Activated CD8-positive, alpha-beta T cell treated with anti-CD3 and anti-CD28 coated beads, Interleukin-2, amount 10 ng/mL, durations not matched to agents 7 days and 5 days (primary cell): ENCODE data around the gene IFI27. TPM values are rescaled to one million over a fixed set of nuclear protein-coding genes. Genes with fewer than 3 reads are reported as not detected.

Experiments
- ATAC-seq: fragments of 150-1000 bp; cut with Tn5 transposase; one replicate; pipeline ENCODE4 v1.10.0; 2021; ENCODE audit warnings: moderate library complexity
- CTCF ChIA-PET: fragments of 350-600 bp; sonication (Branson Sonifier 250); formaldehyde crosslinking; loops from one replicate; lab custom pipeline; 2021; ENCODE audit warnings: antibody characterized with exemption; lab: Charles Lee
- POLR2A ChIA-PET: fragments of 350-600 bp; sonication (Branson Sonifier 250); formaldehyde crosslinking; loops from one replicate; lab custom pipeline; 2021; ENCODE audit warnings: antibody characterized with exemption; lab: Charles Lee
- DNase-seq: peaks from one replicate; pipeline ENCODE4 v3.0.0-alpha.2; 2020
- H3K27ac Mint-ChIP-seq: one replicate; pipeline ENCODE4 v1.8.0; 2021; ENCODE audit warnings: mild to moderate bottlenecking, mixed read lengths
- H3K27me3 Mint-ChIP-seq: one replicate; pipeline ENCODE4 v1.8.0; 2021; ENCODE audit warnings: low read depth, mixed read lengths
- H3K36me3 Mint-ChIP-seq: one replicate; pipeline ENCODE4 v1.8.0; 2021; ENCODE audit warnings: low read depth, mixed read lengths
- H3K4me1 Mint-ChIP-seq: one replicate; pipeline ENCODE4 v1.8.0; 2021; ENCODE audit warnings: low read depth, mixed read lengths
- H3K4me3 Mint-ChIP-seq: one replicate; pipeline ENCODE4 v1.8.0; 2021; ENCODE audit warnings: mild to moderate bottlenecking, mixed read lengths
- H3K9me3 Mint-ChIP-seq: one replicate; pipeline ENCODE4 v1.8.0; 2022; ENCODE audit warnings: mixed read lengths; ENCODE audit not compliant: insufficient read depth
- total RNA-seq, 2 experiments: library from RNA; stranded (reverse); gene quantifications; one replicate each; pipeline ENCODE4 v1.2.3, GENCODE V29; 2021

Gene IFI27
- total RNA-seq, 2 experiments from 2014 or later = 116 to 129 TPM

DNA sequence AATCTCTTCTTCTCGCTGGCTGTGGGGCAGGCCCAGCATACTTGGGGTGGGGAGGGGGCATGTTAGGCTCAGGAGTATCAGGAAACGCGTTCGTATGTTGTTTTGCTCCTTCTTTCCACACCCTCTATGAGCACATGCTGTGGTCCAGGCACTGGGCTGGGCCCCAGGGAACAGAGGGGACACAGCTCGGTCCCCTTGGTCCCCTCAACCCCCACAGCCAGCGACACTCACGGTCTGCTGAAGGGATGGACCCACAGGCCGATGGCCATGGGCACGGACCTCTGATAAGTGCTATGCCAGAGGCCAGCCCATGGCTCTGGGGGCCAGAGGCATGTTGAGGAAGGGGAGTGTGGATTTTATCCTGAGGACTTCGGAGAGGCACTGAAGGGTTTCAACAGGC lies 6.2 kb downstream of the IFI27 start:
- POLR2A ChIA-PET = no interaction called here
- no peak overlapping the region for H3K27ac Mint-ChIP-seq
- peaks cover 11% of the 10 kb centered on the region for H3K36me3 Mint-ChIP-seq
- no peak for DNase-seq
- ATAC-seq = no peak
- no peak overlapping the region for H3K4me3 Mint-ChIP-seq
- CTCF ChIA-PET = interaction anchor here (2.0 kb wide), 1 partner anchor 20 kb away, joined by 6 read pairs; no protein-coding TSS in a partner anchor
- peaks cover 10% of the 10 kb centered on the region for H3K27me3 Mint-ChIP-seq
- H3K4me1 Mint-ChIP-seq = peaks cover 38% of the 10 kb centered on the region
- peaks cover 11% of the 10 kb centered on the region for H3K9me3 Mint-ChIP-seq

DNA sequence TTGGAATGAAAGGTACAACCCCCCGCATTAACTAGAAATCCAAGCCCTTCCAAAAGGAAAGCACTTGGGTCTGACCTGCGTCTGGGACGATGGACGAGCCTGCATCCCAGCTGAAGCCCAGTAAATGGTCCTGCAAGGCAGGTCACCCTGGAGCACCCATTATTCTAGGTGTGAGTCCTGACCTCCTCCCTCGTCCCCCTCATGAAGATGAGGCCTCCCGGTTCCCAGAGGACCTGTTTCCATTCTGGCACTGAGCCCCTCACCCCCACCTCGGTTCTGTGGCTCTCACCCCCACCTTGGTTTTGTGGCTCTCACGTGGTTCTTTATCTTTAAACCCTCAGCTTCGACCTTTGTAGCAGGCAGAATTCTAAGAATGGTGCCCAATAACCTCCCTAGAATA lies 7.3 kb downstream of the IFI27 start:
- H3K36me3 Mint-ChIP-seq = peaks cover 5% of the 10 kb centered on the region
- H3K4me1 Mint-ChIP-seq = peaks cover 26% of the 10 kb centered on the region
- H3K27ac Mint-ChIP-seq = no peak overlapping the region
- peaks cover 10% of the 10 kb centered on the region for H3K27me3 Mint-ChIP-seq
- CTCF ChIA-PET = interaction anchor here (0.8 to 2.0 kb wide), 2 partner anchors 18 to 23 kb away, joined by 3 to 6 read pairs; no protein-coding TSS in a partner anchor
- no peak overlapping the region for H3K4me3 Mint-ChIP-seq
- ATAC-seq (no peak), DNase-seq (no peak)
- peaks cover 16% of the 10 kb centered on the region for H3K9me3 Mint-ChIP-seq
- POLR2A ChIA-PET = no interaction called here

DNA sequence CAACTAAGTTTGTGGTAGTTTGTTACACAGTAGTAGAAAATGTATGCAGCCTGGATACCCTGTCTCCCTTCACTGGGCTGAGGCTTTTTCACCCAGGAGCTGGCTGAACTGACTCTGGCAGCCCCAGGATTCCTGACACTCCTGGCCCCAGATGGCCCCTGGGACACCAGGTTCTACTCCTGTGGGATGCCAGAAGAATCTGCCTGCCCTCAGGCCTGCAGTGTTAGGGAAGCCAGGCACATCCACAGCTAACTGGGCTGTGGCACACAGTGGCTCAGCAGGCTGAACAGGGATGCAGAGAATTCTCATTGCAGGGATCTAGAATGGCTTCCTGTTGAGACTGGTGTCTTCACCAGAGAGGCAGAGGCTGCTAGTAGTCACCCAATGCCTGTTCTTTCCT lies 8.5 kb downstream of the IFI27 start:
- Mint-ChIP-seq H3K27me3 (peaks cover 10% of the 10 kb centered on the region), H3K4me1 (peaks cover 22% of the 10 kb centered on the region), H3K36me3 (peaks cover 5% of the 10 kb centered on the region), H3K4me3 (no peak overlapping the region), H3K9me3 (peaks cover 16% of the 10 kb centered on the region), H3K27ac (no peak overlapping the region)
- no peak for DNase-seq
- CTCF ChIA-PET = interaction anchor here (1.4 kb wide), 1 partner anchor 18 kb away, joined by 3 read pairs; no protein-coding TSS in a partner anchor
- ATAC-seq = no peak
- POLR2A ChIA-PET = no interaction called here

DNA sequence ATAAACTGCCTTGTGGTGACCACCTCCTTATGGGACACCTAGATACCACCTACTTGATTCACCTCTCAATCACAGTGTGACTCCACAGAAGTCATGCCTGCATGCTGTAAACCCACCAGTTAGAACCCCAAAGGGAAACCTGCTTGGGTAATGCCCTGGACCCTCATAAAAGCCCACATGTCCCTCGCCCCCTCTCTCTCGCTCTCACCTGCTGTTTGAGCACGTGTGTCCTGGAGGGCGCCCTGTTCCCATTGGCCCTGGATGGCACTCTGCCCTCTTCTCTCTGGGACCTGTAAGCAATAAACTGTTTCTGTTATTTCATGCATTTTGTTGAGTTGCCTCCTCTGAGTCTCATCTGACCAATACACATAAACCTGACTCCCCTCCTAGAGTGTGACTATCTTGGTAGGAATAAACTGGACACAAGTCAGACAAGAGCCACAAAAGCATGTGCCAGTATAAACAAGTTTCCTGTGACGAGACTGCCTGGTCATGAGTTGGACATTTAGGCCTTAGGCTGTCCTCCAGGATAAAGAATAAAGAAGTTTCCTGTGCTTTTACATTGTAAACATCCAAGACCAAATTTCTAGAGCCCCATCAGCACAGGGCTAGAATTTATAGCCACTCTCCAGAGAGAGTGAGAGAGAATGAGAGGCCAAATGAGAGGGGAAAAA lies 10.3 kb downstream of the IFI27 start:
- H3K9me3 Mint-ChIP-seq = peaks cover 16% of the 10 kb centered on the region
- CTCF ChIA-PET = no interaction called here
- POLR2A ChIA-PET = no interaction called here

DNA sequence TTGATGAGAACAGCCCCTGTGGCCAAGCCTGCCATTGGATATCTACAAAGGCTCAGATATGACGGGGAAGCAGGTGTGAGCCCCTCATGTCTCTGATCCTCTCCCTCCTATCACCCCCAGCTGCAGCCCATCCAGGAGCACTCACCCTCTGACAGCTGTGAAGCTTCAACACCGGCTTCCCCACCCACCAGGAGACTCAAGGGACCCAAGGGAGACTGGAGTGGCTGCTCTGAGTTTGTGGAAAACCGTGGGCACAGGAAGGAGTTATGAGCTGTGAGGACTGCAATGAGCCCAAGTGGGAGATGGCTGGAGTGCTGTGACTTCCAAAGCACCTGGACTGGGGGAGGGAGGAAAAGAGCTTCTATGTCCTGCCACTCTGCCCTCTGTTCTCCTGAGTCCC lies 10.9 kb downstream of the IFI27 start:
- ChIA-PET POLR2A (no interaction called here), CTCF (interaction anchor here (1.4 kb wide), 1 partner anchor 9 kb away, joined by 3 read pairs; no protein-coding TSS in a partner anchor)
- Mint-ChIP-seq H3K9me3 (peaks cover 16% of the 10 kb centered on the region), H3K4me3 (no peak overlapping the region), H3K36me3 (peaks cover 5% of the 10 kb centered on the region), H3K4me1 (peaks cover 8% of the 10 kb centered on the region), H3K27ac (no peak overlapping the region), H3K27me3 (peaks cover 10% of the 10 kb centered on the region)
- ATAC-seq = no peak
- DNase-seq = no peak

More for the DNA sequence above, 10.3 kb downstream of the IFI27 start:
- Mint-ChIP-seq H3K27ac (no peak overlapping the region), H3K27me3 (peaks cover 10% of the 10 kb centered on the region), H3K4me1 (peaks cover 8% of the 10 kb centered on the region), H3K4me3 (no peak overlapping the region), H3K36me3 (peaks cover 5% of the 10 kb centered on the region)
- DNase-seq = no peak
- ATAC-seq = no peak

DNA sequence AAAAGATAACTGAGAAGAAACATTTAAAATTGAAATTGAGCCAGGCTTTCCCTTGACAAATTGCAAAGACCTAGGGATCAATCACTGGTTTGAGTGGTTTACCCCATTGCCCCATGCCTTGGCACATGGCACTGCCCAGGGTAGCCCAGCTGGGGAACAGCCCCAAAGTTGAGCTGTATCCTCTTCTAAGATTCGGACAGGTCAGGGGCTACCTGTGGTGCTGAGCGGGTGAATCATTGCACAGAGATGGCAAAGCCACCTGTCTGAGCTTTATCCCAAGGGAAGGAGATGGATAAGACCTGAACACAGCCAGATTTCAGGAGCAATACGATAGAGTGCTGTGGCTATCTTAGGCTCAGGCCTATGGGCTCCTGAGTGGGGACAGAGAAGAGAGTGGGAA lies 11.9 kb downstream of the IFI27 start:
- ChIA-PET POLR2A (no interaction called here), CTCF (interaction anchor here (1.4 kb wide), 1 partner anchor 8 kb away, joined by 3 read pairs; no protein-coding TSS in a partner anchor)
- ATAC-seq = no peak
- H3K9me3 Mint-ChIP-seq = peaks cover 16% of the 10 kb centered on the region
- peaks cover 8% of the 10 kb centered on the region for H3K4me1 Mint-ChIP-seq
- H3K27me3 Mint-ChIP-seq = peaks cover 10% of the 10 kb centered on the region
- no peak overlapping the region for H3K4me3 Mint-ChIP-seq
- no peak for DNase-seq
- H3K36me3 Mint-ChIP-seq = peaks cover 9% of the 10 kb centered on the region
- H3K27ac Mint-ChIP-seq = no peak overlapping the region

DNA sequence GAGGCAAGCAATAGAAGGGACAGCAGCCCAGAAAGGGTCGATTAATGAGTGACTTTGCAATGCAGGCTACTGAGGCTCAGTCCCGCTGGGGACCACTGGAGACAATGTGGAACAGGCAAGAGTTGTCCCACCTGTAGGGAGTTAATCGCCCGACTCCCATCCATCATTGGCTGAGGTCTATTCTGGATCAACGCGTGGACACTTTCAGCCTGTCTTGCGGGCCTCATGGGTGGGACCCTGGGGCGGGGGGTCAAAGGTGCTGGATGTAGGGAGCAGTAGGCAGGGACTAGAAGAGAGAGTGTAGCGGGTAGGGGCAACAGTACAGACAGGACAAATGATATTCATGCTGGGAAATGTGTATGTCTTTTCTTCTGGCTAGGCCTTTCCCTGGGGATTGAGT lies 12.8 kb downstream of the IFI27 start:
- H3K27me3 Mint-ChIP-seq = peaks cover 10% of the 10 kb centered on the region
- no peak overlapping the region for H3K27ac Mint-ChIP-seq
- ATAC-seq = no peak
- H3K36me3 Mint-ChIP-seq = peaks cover 9% of the 10 kb centered on the region
- peaks cover 16% of the 10 kb centered on the region for H3K9me3 Mint-ChIP-seq
- H3K4me3 Mint-ChIP-seq = no peak overlapping the region
- no peak for DNase-seq
- CTCF ChIA-PET = interaction anchor here (1.2 to 1.5 kb wide), 2 partner anchors 19 to 184 kb away, joined by 3 read pairs; no protein-coding TSS in a partner anchor
- POLR2A ChIA-PET = no interaction called here
- H3K4me1 Mint-ChIP-seq = peaks cover under 1% of the 10 kb centered on the region

DNA sequence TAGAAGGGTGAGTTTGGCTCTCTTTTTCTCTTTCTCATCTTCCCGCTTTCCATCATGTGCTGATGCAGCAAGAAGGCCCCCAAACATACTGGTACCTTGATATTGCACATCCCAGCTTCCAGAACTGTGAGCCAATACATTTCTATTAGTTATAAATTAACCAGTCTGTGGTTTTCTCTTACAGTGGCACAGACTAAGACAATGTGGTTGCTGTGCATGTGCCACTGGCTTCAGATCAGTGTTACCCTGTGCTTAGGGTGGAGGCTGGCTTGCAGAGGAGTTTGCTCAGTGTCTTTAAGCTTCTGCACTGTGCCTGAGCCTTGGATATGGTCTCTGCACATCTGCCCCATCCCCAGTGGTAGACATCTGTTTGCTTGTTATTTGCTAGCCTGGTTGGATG lies 13.3 kb downstream of the IFI27 start:
- Mint-ChIP-seq H3K4me1 (peaks cover 5% of the 10 kb centered on the region), H3K36me3 (peaks cover 10% of the 10 kb centered on the region), H3K27ac (no peak overlapping the region), H3K4me3 (no peak overlapping the region), H3K9me3 (peaks cover 16% of the 10 kb centered on the region), H3K27me3 (peaks cover 10% of the 10 kb centered on the region)
- ATAC-seq = no peak
- ChIA-PET CTCF (interaction anchor here (1.2 to 1.5 kb wide), 3 partner anchors 19 to 184 kb away, joined by 3 read pairs; partner anchors contain the start of genes DDX24 and IFI27L1), POLR2A (no interaction called here)
- no peak for DNase-seq

DNA sequence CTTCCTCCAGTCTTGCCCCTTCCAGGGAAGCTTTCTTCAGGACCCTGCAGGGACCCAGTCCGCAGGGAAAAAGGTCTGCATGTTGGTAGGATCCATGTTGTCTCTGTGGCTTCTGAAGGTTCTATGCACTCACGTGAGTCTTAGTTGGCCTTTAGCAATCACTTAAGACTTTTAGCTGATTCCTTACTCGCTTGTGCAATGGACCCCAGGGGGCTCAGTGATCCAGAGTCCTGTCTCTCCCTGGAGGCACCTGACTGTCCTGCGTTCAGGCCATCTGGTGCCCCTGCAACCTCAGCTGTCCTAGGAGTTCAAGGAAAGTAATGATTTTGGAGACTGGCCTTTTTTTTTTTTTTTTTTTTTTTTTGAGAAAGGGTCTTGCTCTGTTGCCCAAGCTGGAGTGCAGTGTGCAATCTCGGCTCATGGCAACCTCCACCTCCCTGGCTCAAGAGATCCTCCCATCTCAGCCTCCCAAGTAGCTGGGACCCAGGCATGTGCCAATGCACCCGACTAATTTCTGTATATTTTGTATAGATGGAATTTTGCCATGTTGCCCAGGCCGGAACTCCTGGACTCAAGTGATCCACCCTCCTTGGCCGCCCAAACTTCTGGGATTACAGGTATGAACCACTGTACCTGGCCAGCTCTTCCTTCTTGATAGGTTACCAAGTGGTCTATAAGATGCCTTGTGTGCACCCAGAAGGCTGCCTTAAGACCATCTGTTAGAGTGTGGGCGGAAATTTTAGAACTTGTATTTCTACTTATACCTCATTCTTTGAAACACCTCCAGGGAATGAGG lies 14.2 kb downstream of the IFI27 start:
- Mint-ChIP-seq H3K4me1 (peaks cover 10% of the 10 kb centered on the region), H3K27me3 (peaks cover 10% of the 10 kb centered on the region), H3K4me3 (no peak overlapping the region), H3K9me3 (peaks cover 11% of the 10 kb centered on the region), H3K36me3 (peaks cover 7% of the 10 kb centered on the region), H3K27ac (no peak overlapping the region)
- POLR2A ChIA-PET = no interaction called here
- ATAC-seq (no peak), DNase-seq (no peak)
- CTCF ChIA-PET = interaction anchor here (1.0 to 1.5 kb wide), 4 partner anchors 12 to 185 kb away, joined by 3 to 4 read pairs (median 3); partner anchors contain the start of genes DDX24 and IFI27L1

DNA sequence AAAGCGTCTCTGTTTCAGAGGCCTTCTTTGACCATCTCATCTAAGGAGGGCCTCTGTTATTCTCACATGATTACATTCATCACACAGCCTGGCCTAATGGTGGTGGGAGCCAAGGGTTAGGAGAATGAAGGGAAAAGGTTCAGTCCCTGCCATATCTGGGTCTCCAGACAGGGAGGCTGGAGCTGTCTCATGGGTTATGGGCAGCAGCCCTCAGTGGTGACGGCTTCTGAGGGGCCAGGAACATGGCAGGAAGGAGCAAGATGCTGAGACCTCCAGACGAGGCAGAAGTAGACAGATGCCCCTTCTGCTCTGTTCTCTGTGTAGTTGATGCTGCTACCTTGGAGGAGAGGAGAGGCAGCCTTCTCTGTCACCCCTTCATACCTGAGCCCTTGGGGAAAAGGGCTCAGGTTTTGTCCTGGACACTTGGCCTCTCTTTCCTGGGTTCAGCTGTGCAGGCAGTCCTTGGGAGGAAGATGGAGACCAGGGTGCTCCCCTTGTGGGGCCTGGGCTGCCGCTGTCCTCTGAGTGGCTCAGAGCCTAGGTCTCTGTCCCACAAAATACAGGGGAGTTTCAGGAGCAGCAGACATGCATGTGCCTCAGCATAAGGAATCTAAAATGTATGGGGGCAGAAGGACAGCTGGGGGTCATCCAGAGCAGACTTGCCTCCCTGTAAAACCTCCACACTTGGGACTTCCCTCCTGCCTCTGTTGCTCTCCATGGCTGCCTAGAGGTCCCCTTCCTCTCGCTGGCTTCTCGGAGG lies 15.3 kb downstream of the IFI27 start:
- CTCF ChIA-PET = interaction anchor here (0.5 to 3.4 kb wide), 3 partner anchors 11 to 52 kb away, joined by 3 to 14 read pairs (median 4); no protein-coding TSS in a partner anchor

DNA sequence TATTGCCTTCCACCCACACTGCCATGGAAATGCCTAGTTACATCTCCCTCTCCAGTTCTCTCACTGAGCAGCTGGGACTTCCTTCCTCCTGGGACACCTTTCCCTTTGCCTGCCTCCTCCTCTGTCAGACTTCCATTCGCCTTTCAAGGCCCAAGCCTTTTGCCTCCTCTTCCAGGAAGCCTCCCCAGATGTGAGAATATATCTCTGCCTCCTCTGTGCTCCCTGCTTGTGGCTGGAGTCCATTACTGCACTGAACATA lies 15.8 kb downstream of the IFI27 start:
- H3K27ac Mint-ChIP-seq = no peak overlapping the region
- H3K27me3 Mint-ChIP-seq = peaks cover 11% of the 10 kb centered on the region
- DNase-seq (no peak), ATAC-seq (no peak)
- peaks cover 6% of the 10 kb centered on the region for H3K36me3 Mint-ChIP-seq
- peaks cover 8% of the 10 kb centered on the region for H3K9me3 Mint-ChIP-seq
- H3K4me3 Mint-ChIP-seq = no peak overlapping the region
- H3K4me1 Mint-ChIP-seq = peaks cover 17% of the 10 kb centered on the region
- CTCF ChIA-PET = interaction anchor here (3.4 kb wide), 1 partner anchor 10 kb away, joined by 14 read pairs; no protein-coding TSS in a partner anchor
- POLR2A ChIA-PET = no interaction called here

More for the DNA sequence above, 15.3 kb downstream of the IFI27 start:
- ATAC-seq (no peak), DNase-seq (no peak)
- Mint-ChIP-seq H3K27ac (no peak overlapping the region), H3K9me3 (peaks cover 10% of the 10 kb centered on the region), H3K27me3 (peaks cover 10% of the 10 kb centered on the region), H3K36me3 (peaks cover 6% of the 10 kb centered on the region), H3K4me1 (peaks cover 17% of the 10 kb centered on the region), H3K4me3 (no peak overlapping the region)
- POLR2A ChIA-PET = no interaction called here
